ENCODE data around the gene OR4D1. TPM values are rescaled to one million over a fixed set of nuclear protein-coding genes. Genes with fewer than 3 reads are reported as not detected.
A peak's percentile ranks its signal among the peaks of the same experiment; 100 is the strongest.

The OR4D1 gene
- polyA plus RNA-seq, 4 donors = 0.04 TPM; not detected in 3

DNA sequence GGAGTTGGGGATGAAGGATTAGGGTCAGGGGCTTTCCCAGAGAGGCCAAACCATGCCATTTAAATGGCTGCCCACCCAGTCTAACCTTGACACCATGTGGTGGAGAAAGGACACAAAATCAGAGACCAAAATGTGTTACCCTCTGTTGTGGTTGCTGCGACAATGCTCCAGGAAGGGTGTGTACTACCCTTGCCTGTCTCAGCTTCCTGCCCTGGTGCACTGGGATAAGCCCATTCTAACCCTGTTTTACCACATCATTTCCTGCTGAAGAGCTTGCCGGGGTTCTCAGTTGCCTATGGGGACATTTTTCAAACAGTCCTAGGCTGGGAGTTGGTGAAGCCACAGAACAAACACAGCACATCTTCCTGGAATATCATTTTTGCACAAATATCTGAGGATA, 4.9 kb downstream of the OR4D1 start:
- DNase-seq (ENCODE audit: low read depth in 4 of 4, low spot score in 3 of 4) = no peak

DNA sequence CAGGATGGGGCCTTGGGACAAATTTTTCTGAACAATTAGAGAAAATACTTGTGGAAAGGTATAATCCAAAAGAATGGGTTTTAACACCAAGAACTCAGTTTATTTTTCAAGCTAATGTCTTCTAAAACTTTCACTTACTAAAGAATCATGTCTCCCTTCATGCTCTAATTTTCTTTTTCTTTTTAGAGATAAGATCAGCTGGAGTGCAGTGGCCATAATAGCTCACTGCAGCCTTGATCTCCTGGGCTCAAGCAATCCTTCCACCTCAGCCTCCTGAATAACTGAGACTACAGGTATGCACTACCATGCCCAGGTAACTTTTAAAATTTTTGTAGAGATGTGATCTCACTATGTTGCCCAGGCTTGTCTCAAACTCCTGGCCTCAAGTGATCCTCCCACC, 5.5 kb downstream of the OR4D1 start:
- DNase-seq (ENCODE audit: low read depth in 4 of 4, low spot score in 3 of 4) = no peak

DNA sequence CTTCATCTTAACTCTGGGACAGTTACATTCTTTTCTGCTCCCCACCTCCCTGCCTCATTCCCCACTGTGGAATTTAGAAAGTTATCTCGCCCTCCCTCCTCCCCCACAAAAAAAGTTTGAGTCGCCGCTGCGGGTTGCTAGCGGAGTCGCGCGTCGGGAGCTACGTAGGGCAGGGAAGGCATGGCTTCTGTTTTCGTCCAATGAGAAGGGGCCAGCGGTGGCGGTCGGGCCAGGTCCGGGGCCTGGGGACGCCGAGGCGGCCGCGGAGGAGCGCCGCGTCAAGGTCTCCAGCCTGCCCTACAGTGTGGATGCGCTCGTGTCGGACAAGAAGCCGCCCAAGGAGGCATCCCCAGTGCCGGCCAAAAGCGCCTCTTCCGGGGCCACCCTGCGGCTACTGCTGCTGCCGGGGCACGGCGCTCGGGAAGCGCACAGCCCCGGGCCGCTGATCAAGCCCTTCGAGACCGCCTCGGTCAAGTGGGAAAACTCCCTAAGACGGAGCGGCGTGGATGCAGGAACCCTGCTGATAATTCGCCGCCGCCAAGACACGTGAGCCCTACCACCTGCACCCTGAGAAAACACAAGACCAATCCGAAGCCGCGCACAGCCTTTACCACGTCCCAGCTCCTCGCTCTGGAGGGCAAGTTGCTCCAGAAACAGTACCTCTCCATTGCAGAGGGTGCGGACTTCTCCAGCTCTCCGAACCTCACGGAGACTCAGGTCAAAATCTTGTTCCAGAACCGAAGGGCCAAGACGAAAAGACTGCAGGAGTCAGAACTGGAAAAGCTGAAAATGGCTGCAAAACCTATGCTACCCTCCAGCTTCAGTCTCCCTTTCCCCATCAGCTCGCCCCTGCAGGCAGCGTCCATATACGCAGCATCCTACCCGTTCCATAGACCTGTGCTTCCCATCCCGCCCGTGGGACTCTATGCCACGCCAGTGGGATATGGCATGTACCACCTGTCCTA, 8.9 kb downstream of the OR4D1 start:
- DNase-seq (ENCODE audit: low read depth in 4 of 4, low spot score in 3 of 4) = peak in 1 of 4 donors; percentile 8

DNA sequence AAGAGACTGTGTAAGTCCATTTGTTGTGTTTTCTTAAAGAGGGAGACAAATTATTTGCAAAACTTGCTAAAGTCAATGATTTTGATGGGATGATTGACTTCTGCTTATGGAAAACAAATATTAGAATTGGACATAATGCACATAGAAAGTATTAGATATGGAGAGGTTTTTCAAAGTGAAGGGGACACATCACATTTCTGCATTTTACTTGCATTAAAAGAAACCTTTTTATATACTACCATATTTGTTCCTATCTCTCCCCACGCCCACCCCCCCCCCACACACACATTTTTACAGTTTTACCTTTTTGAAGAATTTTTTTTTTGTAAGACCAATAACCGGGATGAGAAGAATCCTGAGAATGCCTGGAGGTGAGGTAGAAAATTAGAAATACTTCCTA, 10.0 kb downstream of the OR4D1 start:
- no peak for DNase-seq (ENCODE audit: low read depth in 4 of 4, low spot score in 3 of 4)

DNA sequence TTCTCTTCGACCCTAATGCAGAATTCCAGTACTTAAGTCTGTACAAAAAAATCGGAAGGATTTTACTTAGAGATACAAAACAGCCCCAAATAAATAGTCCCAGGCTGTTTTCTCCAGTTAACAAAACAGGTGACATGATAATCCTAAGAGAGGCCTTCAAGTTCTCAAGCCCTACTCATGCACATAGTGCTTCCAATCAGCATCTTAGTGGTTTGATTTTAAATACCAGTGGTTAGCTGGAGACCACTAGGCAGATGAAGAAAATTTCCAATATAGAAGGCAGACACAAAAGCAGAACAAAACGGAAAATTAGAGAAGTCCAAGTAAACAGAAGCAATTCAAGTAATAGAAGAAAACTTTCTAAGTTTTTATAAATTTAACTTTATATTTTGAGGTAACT, 13.4 kb downstream of the OR4D1 start:
- DNase-seq (ENCODE audit: low read depth in 4 of 4, low spot score in 3 of 4) = no peak

DNA sequence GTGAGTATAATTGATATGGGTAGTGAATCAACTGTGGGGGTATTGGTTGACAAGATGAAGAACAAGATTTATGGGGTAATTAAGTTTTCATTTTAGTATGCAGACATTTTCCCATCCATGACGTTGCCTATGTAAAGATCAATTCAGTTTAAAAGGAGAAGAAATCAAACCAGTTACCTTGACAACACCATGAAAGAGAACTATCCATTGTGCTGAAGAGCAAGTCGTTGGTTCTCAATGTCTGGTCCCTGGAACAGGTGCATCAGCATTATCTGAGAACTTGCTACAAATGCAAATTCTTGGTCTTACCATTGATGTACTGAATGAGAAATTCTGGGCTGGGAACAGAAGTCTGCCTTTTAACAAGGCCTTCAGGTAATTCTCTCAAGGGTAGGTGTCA, 17.8 kb downstream of the OR4D1 start:
- no peak for DNase-seq (ENCODE audit: low read depth in 4 of 4, low spot score in 3 of 4)

DNA sequence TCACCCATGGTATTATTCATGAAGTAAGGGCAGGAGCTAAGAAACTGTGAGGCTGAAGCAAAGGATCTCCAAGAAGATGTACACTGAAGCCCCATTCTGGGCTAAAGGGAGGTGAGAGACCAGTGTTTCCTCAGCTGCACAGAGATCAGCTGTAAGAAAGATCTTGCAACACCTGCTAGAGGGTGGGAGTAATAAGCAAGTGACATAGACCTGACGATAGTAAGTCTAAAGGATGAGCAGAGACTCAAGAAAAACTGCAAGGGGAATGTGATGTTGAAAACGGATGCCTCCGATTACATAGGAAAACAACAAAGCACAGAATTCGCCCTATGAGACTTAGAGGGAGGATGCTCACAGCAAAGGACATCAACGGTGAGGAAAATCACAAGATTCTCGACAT, 18.5 kb downstream of the OR4D1 start, which contains the start of gene OR4D2:
Gene OR4D2 (plus strand): TSS at position 301 of the 400 bp plus-strand sequence. CDS start 2,674 bp downstream, outside the sequence.
- DNase-seq (ENCODE audit: low read depth in 4 of 4, low spot score in 3 of 4) = no peak

DNA sequence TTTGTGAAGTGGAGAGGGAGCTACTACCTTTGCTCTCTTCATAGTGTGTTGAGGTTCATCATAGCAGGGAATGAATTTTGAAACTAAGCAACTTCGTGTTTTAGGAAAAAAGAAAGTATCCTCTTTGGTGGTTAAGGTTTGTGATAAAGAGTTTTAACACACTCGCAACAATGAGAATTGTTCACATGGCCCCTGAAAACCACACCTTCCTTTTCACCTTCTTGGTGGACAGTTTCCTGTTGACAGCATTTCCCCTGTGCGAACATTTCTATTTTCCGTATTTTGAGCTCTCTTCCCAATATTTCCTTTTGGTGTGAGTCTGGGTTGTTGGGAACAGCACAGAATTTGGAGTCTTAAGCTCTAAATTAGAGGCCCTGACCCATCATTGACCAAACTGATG, 22.4 kb downstream of the OR4D1 start:
- DNase-seq (ENCODE audit: low read depth in 4 of 4, low spot score in 3 of 4) = no peak

DNA sequence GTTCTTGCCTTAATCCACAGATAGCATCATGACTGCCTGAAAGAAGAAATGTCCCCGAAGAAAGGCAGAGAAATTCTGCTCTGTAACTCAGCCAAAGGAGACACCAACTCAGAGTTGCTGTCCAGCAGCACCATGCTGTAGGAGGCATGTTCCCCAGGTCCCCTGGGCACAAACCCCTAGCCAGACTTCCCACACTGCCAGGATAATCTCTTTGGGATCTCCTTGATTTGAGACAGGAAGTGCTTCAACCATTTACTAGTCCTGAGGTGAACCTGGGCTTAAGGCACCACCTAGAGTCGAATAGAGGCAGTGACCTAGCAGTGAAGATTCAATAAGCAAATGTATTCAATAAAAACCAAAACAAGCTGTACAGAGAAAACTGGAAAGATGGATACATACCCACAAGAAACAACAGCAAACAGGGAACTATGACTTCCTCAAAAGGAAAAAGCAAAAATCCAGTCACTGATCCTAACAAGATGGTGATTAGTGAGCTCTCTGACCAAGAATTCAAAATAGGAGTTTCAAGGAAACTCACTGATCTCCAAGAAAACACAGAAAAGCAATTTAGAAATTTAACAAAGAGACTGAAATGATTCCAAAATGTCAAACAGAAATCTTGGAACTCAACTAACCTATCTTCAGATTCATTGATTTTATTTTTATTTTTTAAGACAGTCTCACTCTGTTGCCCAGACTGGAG, 24.3 kb downstream of the OR4D1 start:
- DNase-seq (ENCODE audit: low read depth in 4 of 4, low spot score in 3 of 4) = no peak

DNA sequence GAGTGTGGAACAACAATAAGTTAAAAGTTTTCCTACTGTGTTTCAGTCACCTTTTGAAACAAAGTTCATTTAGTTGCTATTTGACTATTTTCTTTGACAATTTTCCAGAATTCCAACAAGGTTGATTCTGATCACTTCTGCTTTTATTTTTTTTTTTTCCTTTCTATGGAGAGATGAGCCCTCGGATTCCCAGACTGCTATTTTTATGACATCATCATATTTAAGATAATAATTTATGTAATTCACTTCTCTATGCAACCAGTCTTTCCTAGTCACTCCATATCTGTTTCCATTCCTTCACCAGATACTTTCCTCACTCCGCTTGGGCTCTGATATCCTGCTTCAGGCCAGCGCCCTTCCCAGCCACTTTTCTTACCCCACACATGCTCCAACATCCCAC, 26.7 kb downstream of the OR4D1 start:
- DNase-seq (ENCODE audit: low read depth in 4 of 4, low spot score in 3 of 4) = no peak

DNA sequence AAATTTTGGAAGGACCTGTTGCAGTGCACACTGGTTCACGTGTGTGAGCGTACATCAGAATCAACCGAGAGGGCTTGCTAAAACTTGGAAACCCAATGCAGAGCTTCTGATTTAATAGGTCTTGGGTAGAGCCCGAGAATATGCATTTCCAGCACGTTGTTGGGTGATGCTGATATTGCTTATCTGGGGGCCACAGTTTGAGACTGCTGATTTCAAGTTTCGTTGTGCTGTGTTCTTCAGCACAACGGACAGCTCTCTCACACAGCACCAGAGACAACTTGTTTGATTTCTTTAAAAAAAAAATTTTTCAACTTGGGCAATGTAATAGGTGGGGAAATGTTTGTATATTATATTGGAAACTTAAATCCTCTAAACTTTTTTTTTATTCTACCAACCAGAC, 28.0 kb downstream of the OR4D1 start:
- DNase-seq (ENCODE audit: low read depth in 4 of 4, low spot score in 3 of 4) = peak in 1 of 4 donors; percentile 1

DNA sequence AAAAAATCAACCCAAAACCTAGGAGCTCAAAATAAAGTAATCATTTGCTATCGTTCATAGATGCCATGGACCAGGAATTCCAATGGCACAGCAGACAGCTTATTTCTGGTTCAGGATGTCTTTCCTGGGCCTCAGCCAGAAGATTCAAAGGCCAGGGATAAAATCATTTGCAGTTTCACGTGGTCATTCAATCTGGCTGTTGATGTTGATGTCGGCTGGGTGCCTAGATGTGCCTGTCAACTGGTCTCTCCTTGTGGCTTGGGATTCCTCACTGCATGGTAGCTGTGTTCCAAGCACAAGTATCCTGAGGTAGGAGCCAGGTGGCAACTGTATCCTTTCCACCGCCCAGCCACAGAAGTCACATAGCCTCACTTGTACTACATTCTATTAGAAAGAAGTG, 33.6 kb downstream of the OR4D1 start:
- no peak for DNase-seq (ENCODE audit: low read depth in 4 of 4, low spot score in 3 of 4)

DNA sequence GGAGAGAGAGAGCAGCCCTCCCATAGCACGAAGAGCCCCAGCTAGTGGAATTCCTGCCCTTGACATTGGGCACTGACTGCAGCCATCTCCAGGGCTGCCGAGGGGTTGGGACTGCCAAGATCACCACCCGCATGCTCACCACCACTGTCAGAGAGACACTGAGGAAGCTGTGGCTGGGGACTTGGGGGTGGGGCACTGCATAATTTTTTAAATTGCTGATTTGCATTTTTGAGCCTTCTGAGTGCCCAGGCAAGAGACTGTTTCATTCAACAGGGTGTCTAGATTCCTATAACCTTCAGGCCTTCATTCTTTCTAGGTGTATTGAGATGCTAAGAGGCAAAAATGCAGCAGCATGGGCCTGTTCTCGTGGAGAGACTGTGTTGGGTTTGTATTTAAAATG, 35.3 kb downstream of the OR4D1 start:
- no peak for DNase-seq (ENCODE audit: low read depth in 4 of 4, low spot score in 3 of 4)

DNA sequence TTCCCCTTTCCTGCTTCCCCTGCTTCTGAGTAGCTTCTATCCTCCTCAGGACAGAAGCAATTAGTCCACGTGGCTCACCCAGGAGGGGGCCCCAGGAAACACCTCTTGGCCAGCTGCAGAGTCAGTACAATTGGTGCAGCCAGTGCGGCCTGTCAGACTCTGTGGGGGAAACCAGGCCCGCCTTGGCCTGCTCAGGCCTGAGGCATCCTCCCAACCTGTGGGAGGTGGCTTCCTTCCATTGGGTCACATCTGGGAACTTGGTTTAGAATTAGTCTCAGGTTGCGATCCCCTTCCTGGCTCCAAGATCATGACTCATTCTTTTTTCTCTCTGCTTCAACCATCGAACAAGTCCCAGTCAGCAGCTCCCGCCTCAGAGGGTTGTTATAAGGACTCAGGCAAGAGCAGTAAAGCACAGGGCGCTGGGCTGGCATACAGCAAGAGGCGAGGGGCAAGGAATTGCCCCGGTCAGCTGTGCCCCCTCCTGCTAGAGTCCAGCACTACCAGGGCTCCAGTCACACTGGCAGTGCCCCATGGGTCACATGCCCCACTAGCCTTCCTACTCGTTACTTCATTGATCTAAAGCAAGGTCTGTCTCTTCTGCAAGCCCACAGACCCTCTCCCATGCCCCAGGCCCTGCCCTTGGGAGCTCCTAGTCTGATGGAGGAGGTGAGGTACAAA, 36.3 kb downstream of the OR4D1 start:
- DNase-seq (ENCODE audit: low read depth in 4 of 4, low spot score in 3 of 4) = no peak

DNA sequence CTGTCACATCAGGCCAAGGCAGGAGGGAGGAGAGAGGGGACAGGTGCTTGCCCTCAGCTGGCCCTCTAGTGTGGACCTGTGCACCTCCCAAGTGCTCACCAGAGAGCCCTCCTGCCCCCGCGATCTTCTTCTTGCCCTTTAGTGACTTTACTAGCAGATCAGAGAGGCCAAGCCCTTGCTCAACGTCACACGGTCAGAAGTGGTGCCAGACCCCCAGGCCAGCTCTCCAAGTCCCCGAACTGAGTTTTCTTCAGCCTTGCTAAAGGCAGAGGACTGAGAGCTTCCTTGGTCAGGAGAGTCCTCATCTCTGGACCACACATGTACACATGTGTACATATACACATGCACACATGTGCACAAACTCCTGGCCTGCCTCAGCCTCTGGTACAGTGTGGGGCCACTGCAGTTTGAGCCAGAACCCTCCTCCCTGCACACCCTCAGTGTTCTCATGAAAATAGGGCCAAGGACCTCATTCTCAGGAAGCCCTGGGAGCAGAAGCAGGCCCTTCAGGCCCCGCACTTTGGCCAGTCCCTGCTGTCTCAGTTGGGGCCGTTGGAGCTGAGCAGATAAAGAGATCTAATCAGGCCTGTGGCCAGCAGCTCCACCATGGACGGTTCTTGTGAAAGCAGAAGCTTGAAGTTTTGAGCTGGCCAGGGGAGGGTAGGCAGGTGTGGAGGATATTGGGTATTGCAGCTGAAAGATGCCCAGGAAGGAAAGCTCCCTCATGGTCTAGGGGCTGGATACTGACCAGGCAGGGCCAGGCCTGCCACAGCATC, 37.0 kb downstream of the OR4D1 start:
- no peak for DNase-seq (ENCODE audit: low read depth in 4 of 4, low spot score in 3 of 4)

DNA sequence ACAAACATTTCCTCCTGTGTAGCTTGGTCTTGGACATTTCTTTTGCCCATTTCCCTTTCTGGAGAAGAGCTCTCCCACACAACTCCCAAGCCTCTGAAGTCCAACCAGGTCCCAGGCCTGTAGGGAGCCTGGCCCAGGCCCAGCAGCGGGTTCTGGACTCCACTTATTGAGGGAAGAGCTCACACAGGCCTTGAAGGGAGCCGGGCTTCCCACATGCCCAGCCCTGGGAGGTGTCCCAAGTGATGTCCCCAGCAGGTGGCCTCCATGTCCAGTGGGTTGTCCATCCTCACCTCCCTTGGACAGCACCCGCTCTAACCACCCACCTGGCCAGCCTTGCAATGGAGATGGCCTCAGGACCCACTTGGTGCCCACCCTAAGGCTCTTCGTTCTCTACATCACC, 38.4 kb downstream of the OR4D1 start:
- no peak for DNase-seq (ENCODE audit: low read depth in 4 of 4, low spot score in 3 of 4)

DNA sequence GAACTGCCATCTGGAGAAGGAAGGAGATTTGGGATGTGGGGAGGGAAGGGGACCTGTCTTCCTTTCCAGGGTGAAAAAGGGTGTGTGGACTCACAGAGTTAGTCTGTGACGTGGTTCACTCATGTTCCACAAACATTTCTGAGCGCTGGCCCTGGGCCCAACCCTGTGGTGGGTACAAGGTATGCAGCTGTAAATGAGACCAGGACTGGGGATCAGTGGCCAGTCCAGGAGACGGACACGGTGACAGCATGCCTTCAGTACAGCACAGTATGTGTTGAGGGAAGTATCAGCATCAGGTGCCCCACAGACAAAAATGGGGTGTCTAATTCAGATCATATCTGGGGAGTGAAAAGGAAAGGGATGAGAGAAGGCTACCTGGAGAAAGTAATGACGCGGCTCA, 38.9 kb downstream of the OR4D1 start:
- DNase-seq (ENCODE audit: low read depth in 4 of 4, low spot score in 3 of 4) = no peak

DNA sequence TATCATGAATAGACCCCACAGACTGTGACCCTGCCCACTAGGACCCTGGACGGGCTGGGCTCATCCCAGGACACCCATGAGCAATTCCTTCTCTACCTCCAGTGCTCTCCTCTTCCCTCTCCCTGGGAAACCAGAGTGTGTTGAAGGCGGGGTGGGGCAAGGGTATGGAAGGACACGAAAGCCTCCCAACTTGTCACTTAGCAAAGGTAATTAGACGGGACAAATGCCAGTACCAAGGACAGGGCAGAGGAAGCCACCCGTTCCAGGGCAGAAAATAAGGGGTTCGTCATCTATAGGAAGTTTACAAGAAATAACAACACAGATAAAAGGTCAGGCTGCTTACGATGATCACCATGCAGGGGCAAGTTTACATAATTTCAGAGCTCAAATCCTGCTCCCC, 39.5 kb downstream of the OR4D1 start:
- no peak for DNase-seq (ENCODE audit: low read depth in 4 of 4, low spot score in 3 of 4)

DNA sequence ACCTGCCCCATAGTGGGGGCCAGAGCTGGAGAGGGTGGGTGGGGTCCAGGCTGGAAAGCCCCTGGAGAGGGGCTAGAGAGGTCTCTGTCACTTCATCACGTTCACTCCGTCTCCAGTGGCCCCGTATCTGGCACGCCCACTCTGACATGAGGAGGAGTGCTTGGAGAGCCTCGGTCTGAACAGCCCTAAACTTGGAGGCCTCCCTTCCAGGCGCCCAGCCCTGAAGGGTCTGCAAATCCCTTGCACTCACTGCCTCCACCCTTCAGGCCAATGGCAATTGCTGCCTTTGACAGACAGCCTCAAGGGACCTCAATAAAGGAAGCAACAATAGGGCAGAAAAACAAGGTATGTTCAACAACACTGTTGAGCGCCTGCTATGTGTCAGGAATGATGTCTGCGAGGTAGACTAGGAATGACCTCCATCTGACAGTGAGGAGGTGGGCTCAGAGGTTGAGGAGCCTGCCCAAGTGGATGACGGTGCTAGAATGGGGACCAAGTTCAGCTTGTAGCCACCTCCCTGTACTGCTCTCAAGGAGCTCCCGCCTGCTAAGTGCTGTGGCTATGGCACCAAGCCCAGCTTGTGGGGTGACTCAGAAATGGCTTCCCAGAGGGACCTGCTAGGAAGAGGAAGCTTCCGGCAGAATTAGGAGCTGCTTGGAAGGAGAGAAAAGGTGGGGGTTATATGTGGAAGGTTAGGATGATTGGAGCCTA, 41.4 kb downstream of the OR4D1 start:
- no peak for DNase-seq (ENCODE audit: low read depth in 4 of 4, low spot score in 3 of 4)

Data from right renal pelvis (tissue), 4 donors.